Heart left ventricle (tissue), 16 donors: ENCODE measurements around the gene RGL1. TPM values are rescaled to one million over a fixed set of nuclear protein-coding genes. Genes with fewer than 3 reads are reported as not detected.
A peak's percentile ranks its signal among the peaks of the same experiment; 100 is the strongest.

Experiments used
- ATAC-seq, 4 donors: fragments of 200-7000 bp; cut with Tn5 transposase; one replicate each; pipeline ENCODE4 v1.9.1; 2020 to 2022; ENCODE audit warnings: moderate library complexity in 4 of 4, mild to moderate bottlenecking in 3 of 4, moderate number of reproducible peaks in 1 of 4
- DNase-seq, 5 donors: peaks; one replicate each; pipeline ENCODE4 v3.0.0-alpha.2; 2020
- H3K27ac ChIP-seq, 12 donors: fragments of 200-600 bp; sonication (generic) in 4 of 12; one replicate each; pipeline versions ENCODE4 v1.5.0 to v1.8.0; 2016 to 2022; ENCODE audit warnings: mild to moderate bottlenecking in 2 of 12
- H3K27me3 ChIP-seq, 9 donors: fragments of 200-600 bp; sonication (generic) in 2 of 9; one replicate each; pipeline versions ENCODE4 v1.5.1 to v1.8.0; 2016 to 2022; ENCODE audit warnings: mild to moderate bottlenecking in 3 of 9
- H3K36me3 ChIP-seq, 9 donors: fragments of 200-600 bp; sonication (generic) in 2 of 9; one replicate each; pipeline versions ENCODE4 v1.5.0 to v1.8.0; 2018 to 2022; ENCODE audit warnings: mild to moderate bottlenecking in 2 of 9
- H3K4me1 ChIP-seq, 12 donors: fragments of 200-600 bp; sonication (generic) in 4 of 12; one replicate each; pipeline versions ENCODE4 v1.5.0 to v1.8.0; 2016 to 2022; ENCODE audit warnings: mild to moderate bottlenecking in 3 of 12
- H3K4me3 ChIP-seq, 12 donors: fragments of 200-600 bp; sonication (generic) in 4 of 12; one replicate each; pipeline versions ENCODE4 v1.5.0 to v1.8.0; 2017 to 2022; ENCODE audit warnings: mild to moderate bottlenecking in 9 of 12, moderate library complexity in 4 of 12
- H3K9me3 ChIP-seq, 12 donors: fragments of 200-600 bp; sonication (generic) in 4 of 12; one replicate each; pipeline versions ENCODE4 v1.5.0 to v1.8.0; 2016 to 2022; ENCODE audit warnings: mild to moderate bottlenecking in 1 of 12
- CTCF ChIP-seq, 12 donors: fragments of 200-600 bp; sonication (generic) in 4 of 12; IDR thresholded peaks; one replicate each; pipeline versions ENCODE4 v1.5.0 to v1.8.0; 2018 to 2022; ENCODE audit warnings: antibody characterized with exemption in 12 of 12, mild to moderate bottlenecking in 5 of 12
- POLR2A ChIP-seq, 2 donors: fragments of 450-650 bp; IDR thresholded peaks; one replicate each; pipeline ENCODE4 v1.6.1; 2017; ENCODE audit warnings: antibody characterized with exemption in 2 of 2, mild to moderate bottlenecking in 2 of 2, moderate library complexity in 2 of 2
- WGBS, 4 donors: extraction: QIAGEN DNeasy Blood & Tissue Kit in 2 of 4; methylation state at CpG; one replicate each; pipeline versions ENCODE4 v1.1.5 to v1.1.7; 2013 to 2018; 5-methylcytosine and 5-hydroxymethylcytosine counted together
- intact Hi-C, 10 donors: fragments of 100-400 bp; cut with DNase I; formaldehyde crosslinking; loops; one replicate each; pipeline versions ENCODE4 v1.11.1 to v1.14.2; 2022
- polyA plus RNA-seq, 2 donors: library from polyadenylated mRNA; stranded (reverse); fragments of 200-250 nt; gene quantifications; one replicate each; pipeline ENCODE4 v1.2.3, GENCODE V29; 2013
- total RNA-seq, 9 donors: library from RNA; depleted of rRNA in 2 of 9; stranded (reverse); fragments of >200 nt in 2 of 9; fragmentation: NEBNext Ultra II Directional in 3 of 9; extraction: Animal tissue kit (Norgen Biotek cat#: 25700) in 3 of 9; gene quantifications; one replicate each; pipeline versions ENCODE4 v1.1.0 to v1.2.4, GENCODE V29; 2016 to 2023
- donor health status: ischemic (EF 13 %, LVEDD 7.1; RV severe dilation, severe dysfunction).
- donor health status: healthy with polysubstance abuse.
- donor health status: DM: no; HTN: yes; CAD: no.
- donor health status: DM: no; HTN: no; CAD: no.
- donor health status: ischemic (EF 25% LVEDD 6.9; RV normal size, moderate dysfunction).
- donor health status: ischemic (EF 25% LVEDD 5.7; RV mildly dilated, moderate dysfunction).
- donor health status: healthy.
- donor health status: DM: yes; HTN: yes; CAD: no.
- donor health status: ischemic (EF 35%, LVEDD 5.7; RV mildly dilated, moderate dysfunction).
- donor health status: nonischemic (EF 11% LVEDD 7.7; RV severe dilation, severe dysfunction).
- donor health status: DM: yes; HTN: yes; CAD: no.
- donor health status: PGD.
- donor health status: ischemic (EF 29% LVEDD 5.4; RV normal size, mild dysfunction).
- donor health status: nonischemic (EF 23%, LVEDD 6.1; RV moderate dilation, normal function).

The RGL1 gene
- total and polyA plus RNA-seq, 11 donors: 5.6 to 50.6 (median 15.5) TPM

- no peak for ATAC-seq
- DNase-seq: no peak
- TF ChIP-seq POLR2A (IDR thresholded peaks at IDR 0.05) (no peak), CTCF (IDR thresholded peaks at IDR 0.05) (no peak)
- H3K4me3 ChIP-seq: no peak overlapping the region
- intact Hi-C loops: no loop called here
- H3K9me3 ChIP-seq: no peaks in the 10 kb centered on the region
- H3K27ac ChIP-seq: no peak overlapping the region
- H3K36me3 ChIP-seq: peaks cover 0 to 34% (median 12%) of the 10 kb centered on the region in 9 donors
- H3K4me1 ChIP-seq: peaks cover 0 to 35% (median 0%) of the 10 kb centered on the region in 12 donors
- H3K27me3 ChIP-seq: no peaks in the 10 kb centered on the region
These were observed 58.9 kb downstream of the RGL1 start for GRCh38 chr1:183863852-183864251.

GRCh38 chr1:183864611-183865010 is 59.7 kb downstream of the RGL1 start:
- Histone ChIP-seq H3K9me3 (no peaks in the 10 kb centered on the region), H3K27me3 (no peaks in the 10 kb centered on the region), H3K27ac (no peak overlapping the region), H3K4me1 (peaks cover 0 to 38% (median under 1%) of the 10 kb centered on the region in 12 donors), H3K4me3 (no peak overlapping the region), H3K36me3 (peaks cover 0 to 34% (median 12%) of the 10 kb centered on the region in 9 donors)
- 89 to 97% (median 93%) methylated on average over 3 of the region's 3 CpGs for WGBS, 4 donors
- ATAC-seq (no peak), DNase-seq (no peak)
- intact Hi-C loops: no loop called here
- TF ChIP-seq POLR2A (IDR thresholded peaks at IDR 0.05) (no peak), CTCF (IDR thresholded peaks at IDR 0.05) (no peak)

GRCh38 chr1:183869230-183869629 is 64.3 kb downstream of the RGL1 start:
- Histone ChIP-seq H3K9me3 (no peaks in the 10 kb centered on the region), H3K36me3 (peaks cover 0 to 15% (median 10%) of the 10 kb centered on the region in 9 donors), H3K4me3 (no peak overlapping the region), H3K27ac (peak overlapping the region in 5 of 12 donors; percentile 78 to 84 (median 80)), H3K4me1 (peaks cover 9 to 65% (median 40%) of the 10 kb centered on the region in 12 donors), H3K27me3 (no peaks in the 10 kb centered on the region)
- 89 to 95% (median 90%) methylated on average over 3 of the region's 3 CpGs for WGBS, 4 donors
- TF ChIP-seq CTCF (IDR thresholded peaks at IDR 0.05): no peak
- TF ChIP-seq POLR2A (IDR thresholded peaks at IDR 0.05): no peak
- intact Hi-C loops: no loop called here
- DNase-seq: no peak
- no peak for ATAC-seq

GRCh38 chr1:183869664-183870063 is 64.7 kb downstream of the RGL1 start:
- ATAC-seq: no peak
- no peak overlapping the region for H3K4me3 ChIP-seq
- DNase-seq: no peak
- intact Hi-C loops: loop anchor here in 3 of 10 donors (5.0 to 10.0 kb wide), 3 partner anchors 55 to 65 kb away; partner anchors contain the start of gene RGL1 (in 2 of the 3)
- no peak for TF ChIP-seq CTCF (IDR thresholded peaks at IDR 0.05)
- TF ChIP-seq POLR2A (IDR thresholded peaks at IDR 0.05): no peak
- peaks cover 10 to 69% (median 45%) of the 10 kb centered on the region in 12 donors for H3K4me1 ChIP-seq
- WGBS, 4 donors: 71 to 85% (median 77%) methylated on average over 3 of the region's 3 CpGs
- peak overlapping the region in 8 of 12 donors; percentile 70 to 84 (median 80) for H3K27ac ChIP-seq
- H3K9me3 ChIP-seq: no peaks in the 10 kb centered on the region
- H3K36me3 ChIP-seq: peaks cover 0 to 19% (median 10%) of the 10 kb centered on the region in 9 donors
- H3K27me3 ChIP-seq: no peaks in the 10 kb centered on the region
